Fibroblast of skin of abdomen (primary cell): ENCODE results near the gene SLC35C1.
"Not testable (repeated sequence)": the region's sequence is repeated elsewhere in the genome, so short reads cannot be mapped to it uniquely, and the experiment has no call there.

Source experiments
- DNase-seq: peaks from one replicate; pipeline ENCODE4 v3.0.0-alpha.2; 2013

The SLC35C1 gene

GRCh38 chr11:45811571-45812290, 6.8 kb downstream of the SLC35C1 start:
- DNase-seq, result no peak

DNA sequence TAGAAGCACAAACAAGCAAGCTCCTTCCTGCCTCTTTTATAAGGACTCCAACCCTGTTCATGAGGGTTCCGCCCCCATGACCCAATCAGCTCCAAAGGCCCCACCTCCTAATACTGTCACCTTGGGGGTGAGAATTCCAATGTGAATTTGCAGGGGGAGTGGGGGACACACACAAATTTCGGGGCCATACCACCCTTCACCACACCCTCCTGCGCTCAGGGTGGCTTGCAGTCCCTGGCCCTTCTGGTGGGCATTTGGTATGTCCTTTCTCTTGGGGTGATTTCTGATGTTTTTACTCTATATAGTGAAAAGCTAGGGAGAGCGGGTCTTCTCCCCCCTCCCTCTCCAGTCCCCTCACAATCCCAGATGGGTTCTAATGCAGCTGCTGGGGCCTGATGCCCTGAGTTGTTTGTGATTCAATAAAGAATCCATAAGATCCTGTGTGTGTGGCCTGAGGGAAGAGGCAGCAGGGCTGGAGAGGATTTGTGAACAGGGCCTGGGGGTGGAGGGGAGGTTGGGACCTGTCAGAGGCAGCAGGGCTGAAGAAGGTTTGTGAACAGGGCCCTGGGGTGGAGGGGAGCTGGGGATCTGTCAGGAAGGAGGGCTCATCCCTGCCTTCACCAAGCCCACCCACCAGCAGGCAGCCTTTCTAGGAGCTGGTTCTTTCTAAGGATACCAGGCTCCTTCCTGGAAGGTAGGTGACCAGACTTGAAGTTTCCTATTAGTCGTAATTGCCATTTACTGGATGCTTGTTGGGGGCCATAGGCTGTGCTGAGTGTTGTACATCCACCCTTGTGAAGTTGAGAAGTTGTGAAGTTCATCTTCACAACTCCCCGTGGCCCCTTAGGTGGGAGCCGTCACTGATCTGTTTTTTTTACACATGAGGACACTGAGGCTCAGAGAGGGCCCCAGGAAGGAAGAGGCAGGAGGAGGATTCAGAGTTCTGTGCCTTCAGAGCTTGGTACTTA, 7.9 kb downstream of the SLC35C1 start:
- no peak for DNase-seq

DNA sequence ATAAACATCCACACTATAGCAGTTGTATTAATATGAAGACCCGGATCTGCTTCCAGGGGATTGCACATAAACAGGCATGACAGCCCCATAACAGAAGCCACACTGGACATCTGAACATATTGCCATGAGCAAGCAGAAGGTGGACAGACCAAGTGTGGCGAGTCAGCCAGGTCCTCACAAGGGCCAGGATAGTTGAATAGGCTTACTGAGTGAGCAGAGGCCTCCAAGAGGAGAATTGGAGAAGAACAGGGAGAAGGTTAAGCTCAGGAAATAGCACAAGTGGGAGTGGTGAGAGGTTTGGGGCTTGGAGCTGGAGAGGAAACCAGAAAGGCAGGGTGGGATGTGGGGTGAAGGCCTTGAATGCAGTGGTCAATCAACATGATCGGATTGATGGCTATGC, 10.8 kb downstream of the SLC35C1 start:
- DNase-seq, result no peak

DNA sequence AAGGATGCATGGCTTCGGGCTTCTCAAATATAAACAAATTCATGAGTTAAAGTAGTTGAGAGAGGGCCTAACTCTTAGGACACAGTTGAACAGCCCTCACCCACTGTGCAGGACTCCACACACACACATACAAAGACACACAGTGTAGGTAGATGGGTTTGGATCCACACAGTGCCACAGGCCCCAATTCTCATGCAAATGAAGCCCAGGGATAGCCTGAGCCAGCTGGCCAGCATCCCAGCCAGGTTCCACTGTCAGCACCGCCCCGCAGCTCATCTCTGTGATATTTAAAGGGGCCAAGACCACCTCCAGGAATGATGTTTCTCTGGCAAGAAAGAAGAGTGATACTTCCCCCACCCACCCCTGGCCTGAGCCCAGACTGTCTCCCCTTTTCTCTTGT, 11.7 kb downstream of the SLC35C1 start:
- no peak for DNase-seq

GRCh38 chr11:45817191-45817590, 12.2 kb downstream of the SLC35C1 start:
- no peak for DNase-seq

DNA sequence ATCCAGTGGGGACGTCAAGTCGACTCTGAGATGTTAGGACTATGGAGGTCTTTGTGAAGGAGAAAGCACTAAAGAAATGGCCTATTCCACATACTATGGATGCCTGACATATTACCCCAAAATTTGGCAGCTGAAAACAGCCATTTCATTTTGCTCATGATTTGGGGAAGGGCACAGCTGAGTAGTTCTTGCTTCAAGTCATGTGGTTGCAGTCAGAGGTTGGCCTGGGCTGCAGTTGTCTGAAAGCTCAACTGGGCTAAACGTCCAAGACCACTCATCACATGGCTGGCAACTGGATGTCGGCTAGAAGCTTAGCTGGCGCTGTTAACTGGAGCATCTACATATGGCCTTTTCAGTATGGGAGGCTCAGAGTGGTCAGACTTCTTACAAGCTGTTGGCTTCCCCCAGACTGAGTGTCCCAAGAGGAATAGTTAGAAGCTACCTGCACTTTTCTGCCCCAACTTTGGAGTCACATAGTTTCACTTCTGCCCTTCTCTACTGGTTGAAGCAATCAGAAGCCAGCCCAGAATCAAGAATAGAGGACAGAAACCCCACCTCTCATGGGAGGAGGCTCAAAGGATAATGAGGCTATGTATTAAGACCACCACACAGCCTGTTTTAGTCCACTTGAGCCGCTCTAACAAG, 14.1 kb downstream of the SLC35C1 start:
- DNase-seq, result no peak

- no peak for DNase-seq
Observed at GRCh38 chr11:45820211-45820857, 15.4 kb downstream of the SLC35C1 start.

DNA sequence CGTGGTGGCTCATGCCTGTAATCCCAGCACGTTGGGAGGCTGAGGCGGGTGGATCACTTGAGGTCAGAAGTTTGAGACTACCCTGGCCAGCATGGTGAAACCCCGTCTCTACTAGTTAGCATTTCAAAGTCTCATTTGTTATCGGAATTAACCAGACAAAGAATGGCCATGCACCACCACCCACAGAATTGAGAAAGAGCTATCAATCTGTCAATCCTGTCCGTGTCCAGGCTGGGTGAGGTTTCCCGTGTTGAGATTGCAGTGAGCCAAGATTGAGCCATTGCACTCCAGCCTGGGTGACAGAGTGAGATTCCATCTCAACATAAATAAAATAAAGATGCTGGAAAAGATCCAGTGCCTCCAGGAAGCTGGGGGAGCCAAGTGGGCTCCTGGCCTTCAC, 21.5 kb downstream of the SLC35C1 start:
- DNase-seq, result not testable (repeated sequence)

GRCh38 chr11:45827123-45827522, 22.2 kb downstream of the SLC35C1 start:
- no peak for DNase-seq

GRCh38 chr11:45828996-45829395, 24.0 kb downstream of the SLC35C1 start:
- no peak for DNase-seq

- DNase-seq, result no peak
Observed at GRCh38 chr11:45830596-45830995, 25.6 kb downstream of the SLC35C1 start.

DNA sequence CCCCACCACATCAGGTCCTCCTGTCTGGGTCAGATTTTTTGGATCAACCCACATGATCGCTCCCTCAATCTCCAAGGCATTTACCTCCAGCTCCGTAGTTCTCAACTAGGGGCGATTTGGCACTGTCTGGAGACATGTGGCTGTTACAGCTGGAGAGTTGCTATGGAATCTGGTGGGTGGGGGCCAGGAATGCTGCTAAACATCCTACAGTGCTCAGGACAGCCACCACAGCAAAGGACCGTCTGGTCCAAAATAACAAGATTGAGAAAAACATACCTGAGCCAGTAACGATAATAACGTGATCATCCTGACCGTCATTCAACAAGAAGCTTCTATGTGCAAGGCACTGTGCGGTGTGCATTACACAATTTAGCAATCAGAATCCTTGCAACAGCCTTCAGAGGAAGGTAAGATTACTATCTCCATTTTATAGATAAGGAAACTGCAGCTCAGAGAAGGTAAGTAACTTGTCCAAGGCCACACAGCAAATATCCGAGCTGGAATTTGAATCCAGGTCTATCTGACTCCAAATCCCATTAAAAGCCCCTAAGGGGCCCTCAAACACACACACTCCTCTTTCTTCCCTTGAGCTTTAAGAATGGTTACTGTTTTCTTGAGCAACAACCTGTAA, 28.0 kb downstream of the SLC35C1 start:
- no peak for DNase-seq

GRCh38 chr11:45833761-45834160, 28.8 kb downstream of the SLC35C1 start:
- no peak for DNase-seq

- no peak for DNase-seq
Observed at GRCh38 chr11:45834298-45834756, 29.4 kb downstream of the SLC35C1 start.

DNA sequence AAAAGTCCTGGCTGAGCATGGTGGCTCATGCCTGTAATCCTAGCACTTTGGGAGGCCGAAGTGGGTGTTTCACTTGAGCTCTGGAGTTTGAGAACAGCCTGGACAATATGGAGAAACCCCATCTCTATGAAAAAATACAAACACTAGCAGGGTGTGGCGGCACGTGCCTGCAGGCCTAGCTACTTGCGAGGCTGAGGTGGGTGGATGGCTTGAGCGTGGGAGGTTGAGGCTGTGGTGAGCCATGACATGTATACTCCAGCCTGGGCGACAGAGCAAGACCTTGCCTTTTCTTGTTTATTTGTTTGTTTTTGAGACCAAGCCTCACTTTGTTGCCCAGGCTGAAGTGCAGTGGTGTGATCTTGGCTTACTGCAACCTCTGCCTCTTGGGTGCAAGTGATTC, 34.3 kb downstream of the SLC35C1 start:
- DNase-seq, result no peak

DNA sequence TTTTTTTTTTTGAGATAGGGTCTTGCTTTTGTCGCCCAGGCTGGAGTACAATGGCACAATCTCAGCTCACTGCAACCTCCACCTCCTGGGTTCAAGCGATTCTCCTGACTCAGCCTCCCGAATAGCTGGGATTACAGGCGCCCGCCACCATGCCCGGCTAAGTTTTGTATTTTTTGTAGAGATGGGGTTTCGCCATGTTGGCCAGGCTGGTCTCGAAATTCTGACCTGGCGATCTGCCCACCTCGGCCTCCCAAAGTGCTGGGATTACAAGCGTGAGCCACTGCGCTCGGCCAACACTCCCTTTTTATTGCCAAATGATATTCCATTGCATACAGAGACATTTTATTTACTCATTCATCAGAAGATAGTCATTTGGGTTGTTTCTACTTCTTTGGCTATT, 35.3 kb downstream of the SLC35C1 start:
- DNase-seq, result not testable (repeated sequence)

DNA sequence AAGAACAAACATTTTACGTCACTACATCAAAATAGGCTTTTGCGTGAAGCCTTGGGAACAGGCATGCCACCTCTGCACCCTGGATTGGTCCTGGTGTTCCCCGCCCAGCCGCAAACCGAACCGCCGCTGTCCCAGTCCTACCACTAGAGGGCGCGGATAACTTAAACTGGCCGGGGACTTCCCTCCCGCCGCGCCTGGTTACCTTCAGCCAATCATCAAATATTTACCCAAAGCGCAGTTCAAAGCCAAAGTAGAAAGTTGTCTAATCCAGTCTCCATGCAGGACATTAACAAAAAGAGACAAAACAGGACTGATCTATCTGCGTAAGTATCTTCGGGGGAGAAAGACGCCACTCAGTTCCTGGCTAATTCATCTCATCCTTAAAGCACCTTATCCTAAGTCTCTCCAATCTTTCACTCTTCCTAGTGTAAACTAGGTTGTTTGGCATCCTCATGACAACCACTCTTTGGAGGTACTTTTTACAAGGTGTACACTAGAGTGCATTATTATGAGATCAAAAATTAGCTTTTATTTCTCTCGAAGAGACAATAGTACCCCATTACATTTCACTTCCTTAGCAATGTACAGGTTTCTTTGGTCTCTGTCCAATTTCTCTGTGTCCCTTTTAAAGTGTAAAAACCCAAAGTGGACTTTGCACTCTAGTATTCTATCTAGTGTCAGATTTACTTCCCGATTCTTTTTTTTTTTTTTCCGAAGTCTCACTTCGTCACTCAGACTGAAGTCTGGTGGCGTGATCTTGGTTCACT, 38.4 kb downstream of the SLC35C1 start:
- DNase-seq, result peak; percentile 80

- DNase-seq, result no peak
Observed at GRCh38 chr11:45844822-45845578, 40.1 kb downstream of the SLC35C1 start.

DNA sequence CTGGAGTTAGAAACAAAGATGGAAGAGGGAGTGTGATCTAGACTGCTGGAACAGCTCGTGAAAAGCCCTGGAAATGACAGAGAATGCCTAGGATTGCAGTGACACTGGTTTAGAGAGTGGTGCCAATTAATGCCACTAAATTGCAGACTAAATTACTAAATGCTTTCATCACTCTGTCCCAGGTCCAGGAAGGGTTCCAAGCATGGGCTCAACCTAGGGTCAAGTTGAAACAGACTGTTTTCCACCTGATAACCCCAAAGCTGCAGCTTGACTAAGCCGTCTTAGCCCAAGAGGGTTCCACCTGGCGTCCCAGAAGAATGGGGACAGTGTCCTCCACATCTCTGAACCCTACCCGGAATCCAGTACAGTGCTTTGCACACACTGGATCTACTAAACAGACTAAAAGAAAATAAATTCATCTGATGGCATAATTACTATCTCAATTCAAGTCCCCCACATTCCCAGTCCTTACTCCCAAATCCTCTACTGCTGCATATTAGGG, 41.3 kb downstream of the SLC35C1 start:
- DNase-seq, result no peak
